ENCODE measurements around the gene CD4.
"Not testable (repeated sequence)": the region's sequence is repeated elsewhere in the genome, so short reads cannot be mapped to it uniquely, and the experiment has no call there.

Gene CD4

DNA sequence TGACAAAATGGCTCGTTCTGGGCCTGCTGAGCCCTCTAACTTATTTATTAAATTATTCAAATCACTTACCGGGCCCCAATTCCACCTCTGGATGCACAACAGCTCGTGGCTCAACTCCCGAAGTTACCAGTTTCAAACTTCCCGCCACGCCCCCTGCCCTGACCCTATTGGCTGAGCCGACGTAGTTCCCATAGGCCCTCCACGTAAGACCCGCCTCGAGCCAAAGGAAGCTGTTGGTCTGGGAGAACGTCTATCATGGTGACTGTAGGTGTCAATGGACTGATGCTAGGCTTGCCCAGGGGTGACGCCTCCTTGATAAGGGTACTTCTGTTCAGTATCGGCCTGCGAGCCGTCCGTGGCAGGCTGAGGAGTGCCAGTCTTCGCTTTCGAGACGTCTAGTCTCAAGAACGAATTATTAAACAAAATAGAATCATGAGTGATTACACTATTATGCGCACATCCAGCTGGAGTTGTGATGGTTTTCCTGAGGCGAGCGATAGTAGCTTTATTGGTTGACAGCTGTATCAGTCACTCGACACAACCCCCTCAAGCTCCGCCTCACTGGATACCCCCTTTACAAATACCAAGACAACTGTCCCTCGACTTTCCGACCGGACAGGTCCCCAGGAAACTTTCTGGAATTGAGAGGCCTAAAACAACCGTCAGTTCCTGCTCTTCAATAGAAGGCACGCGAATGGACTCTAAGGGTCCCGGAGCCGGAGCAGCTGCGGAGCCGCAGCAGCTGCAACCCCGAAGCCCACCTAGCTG lies 62.0 kb downstream of the CD4 start, which contains the start of gene CDCA3:
CDCA3 (minus strand) TSS at position 134 of the 768 bp plus-strand sequence. CDS start 334 bp downstream, outside the sequence.
- DNase-seq, result peak; percentile 92

DNA sequence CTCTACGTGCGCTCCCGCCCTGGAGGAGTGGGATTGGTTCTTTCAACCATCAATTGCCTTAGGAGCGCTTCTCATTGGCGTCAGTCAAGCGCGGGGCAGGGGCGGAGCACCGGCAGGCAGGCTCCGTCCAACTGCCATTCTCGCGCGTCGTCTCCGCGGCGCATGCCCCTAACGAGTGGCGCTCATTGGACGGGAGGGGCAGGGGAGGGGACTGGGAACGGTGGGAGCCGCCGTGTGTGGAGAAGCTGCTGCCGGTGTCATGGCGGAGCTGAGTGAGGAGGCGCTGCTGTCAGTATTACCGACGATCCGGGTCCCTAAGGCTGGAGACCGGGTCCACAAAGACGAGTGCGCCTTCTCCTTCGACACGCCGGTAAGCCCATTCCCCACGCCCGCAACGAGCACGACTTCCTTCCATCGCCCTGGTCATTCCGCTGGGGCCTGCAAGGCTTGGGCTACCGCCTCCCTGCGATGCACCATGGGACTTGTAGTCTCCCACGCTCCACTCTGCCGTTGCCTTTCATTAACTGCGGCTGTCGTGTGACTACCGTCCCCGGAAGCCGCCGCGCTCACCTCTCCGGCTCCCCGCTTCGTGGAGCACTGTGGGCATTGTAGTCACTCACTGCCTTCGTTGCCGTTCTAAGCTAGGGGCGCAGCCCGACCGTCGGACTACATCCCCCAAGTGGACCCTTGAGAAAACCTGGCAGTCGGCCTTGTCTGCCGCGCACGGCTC lies 62.8 kb downstream of the CD4 start, which contains the start of gene USP5:
USP5 (plus strand) TSS at position 230 of the 730 bp plus-strand sequence; CDS start at position 260, 30 bp downstream.
- peak; percentile 97 for DNase-seq

DNA sequence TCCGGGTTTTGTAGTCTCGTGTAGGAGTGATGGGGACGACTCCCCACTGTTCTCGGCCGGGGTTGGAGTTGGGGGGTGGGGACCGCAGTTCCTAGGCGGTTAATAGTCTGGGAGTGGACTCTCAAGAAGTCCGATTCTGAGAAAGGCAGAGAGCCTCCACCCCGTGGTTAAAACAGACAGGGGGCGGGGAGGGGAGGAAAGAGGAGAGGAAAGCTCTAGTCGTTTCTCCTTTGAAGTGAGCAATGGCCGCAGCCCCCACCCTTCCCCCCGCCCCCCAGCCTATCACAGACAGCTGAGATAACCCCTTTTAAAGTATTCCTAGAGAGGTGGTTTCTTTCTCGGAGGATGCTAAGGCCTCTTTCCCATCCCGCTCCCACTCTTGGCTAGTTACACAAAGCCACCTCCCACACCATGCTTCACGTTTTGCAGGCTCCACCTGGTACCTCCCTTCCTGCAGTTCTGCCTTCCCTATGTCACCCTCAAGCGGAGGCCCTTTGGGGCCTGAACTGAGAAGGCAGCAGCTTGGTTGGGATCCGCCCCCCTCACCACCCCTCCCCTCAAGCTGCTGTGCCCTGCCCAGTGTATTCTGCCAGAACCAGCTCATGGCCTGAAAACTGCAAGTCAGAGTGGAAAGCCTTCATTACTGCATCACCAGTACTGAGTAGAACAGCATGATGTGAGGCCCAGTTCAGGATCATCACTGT lies 63.5 kb downstream of the CD4 start:
- no peak for DNase-seq

DNA sequence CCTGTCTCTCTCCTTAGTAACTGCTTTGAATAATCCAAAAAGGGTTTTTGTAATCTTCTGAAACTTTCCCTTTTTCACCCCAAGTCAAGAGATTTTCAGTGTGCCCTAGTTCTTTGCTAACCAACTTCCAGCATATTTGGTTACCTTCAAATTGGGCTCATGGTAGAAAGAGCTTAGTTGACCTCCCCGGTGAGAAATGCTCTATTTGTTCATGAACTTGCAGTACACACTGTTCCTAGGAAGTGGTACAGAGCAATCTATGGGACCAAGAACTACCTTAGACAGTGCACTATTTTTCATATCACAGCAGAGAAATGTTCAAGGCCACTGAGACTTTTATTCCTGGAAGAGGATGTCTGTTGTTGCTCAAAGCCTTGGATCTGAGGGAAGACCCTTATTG lies 64.3 kb downstream of the CD4 start:
- DNase-seq, result no peak

DNA sequence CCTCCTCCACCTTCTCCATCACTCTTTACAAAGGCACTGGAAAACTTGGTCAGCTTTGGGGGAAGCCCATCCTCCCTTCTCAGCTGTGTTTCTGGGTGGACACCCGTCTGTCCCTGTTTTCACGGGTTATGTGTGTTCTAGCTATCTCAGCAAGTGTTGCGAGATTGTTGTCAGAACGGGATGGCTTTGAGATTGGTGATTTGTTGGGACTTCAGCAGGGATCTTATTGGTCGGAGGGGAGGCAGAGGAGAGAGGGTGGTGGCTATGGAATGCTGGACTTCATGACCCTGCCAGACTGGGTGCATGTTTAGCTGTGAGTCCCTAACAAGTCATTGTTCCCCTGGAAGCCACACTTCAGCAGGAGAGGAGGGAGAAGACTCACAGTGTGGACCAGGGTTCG lies 64.7 kb downstream of the CD4 start:
- no peak for DNase-seq

DNA sequence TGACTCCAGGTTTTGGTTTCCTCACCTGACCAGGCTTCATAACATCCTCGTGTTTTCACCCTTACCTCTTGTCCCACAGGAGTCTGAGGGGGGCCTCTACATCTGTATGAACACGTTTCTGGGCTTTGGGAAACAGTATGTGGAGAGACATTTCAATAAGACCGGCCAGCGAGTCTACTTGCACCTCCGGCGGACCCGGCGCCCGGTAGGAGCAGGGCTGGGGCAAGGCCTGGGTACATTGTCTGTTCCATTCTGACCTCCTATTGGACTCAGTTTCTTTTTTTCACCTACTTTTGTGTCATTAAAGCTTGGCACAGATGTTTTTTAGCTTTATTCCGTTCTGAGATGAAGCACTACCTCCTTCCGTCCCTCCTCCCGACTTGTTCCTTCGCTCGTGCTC lies 66.0 kb downstream of the CD4 start:
- DNase-seq, result no peak

DNA sequence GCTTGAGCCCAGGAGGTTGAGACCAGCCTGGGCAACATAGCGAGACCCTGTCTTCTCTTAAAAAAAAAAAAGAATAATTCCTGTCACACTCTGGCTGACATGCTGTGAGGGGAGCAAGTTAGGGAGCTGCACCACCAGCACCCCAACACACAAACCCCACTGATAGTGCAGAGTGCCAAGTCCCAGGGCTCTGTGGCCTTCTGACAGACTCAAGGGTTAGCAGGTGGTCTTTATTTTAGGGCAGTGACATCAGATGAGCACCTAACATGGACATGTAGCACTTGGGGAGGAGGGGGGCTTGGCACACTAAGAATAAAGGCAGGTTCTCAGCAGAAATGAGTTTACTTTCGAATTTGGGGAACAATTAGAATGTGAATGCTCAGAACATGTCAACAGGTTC lies 69.5 kb downstream of the CD4 start:
- DNase-seq, result no peak

DNA sequence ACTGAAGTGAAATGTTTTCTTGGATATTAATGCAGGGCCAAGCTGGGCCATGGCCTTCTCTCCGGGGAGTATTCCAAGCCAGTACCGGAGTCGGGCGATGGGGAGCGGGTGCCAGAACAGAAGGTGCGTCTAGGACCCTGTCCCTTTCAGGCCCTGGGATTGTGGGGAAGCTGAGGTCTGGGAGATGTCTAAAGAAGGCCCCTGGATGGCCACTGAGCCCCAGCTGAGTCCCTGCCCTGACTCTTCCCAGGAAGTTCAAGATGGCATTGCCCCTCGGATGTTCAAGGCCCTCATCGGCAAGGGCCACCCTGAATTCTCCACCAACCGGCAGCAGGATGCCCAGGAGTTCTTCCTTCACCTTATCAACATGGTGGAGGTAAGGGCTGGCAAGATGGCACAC lies 70.8 kb downstream of the CD4 start:
- DNase-seq, result no peak

DNA sequence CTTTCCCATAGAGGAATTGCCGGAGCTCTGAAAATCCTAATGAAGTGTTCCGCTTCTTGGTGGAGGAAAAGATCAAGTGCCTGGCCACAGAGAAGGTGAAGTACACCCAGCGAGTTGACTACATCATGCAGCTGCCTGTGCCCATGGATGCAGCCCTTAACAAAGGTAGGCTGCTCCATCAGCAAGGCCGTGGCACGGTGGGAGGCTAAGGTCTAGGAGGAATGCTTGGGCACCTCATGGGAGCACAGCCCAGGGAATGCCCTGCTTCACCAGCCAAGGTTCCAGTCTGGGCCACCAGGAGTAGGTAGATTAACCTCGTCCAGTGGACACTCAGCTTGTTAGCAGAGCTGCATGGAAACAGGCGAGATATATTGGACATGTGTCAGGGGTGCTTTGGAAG lies 71.6 kb downstream of the CD4 start:
- no peak for DNase-seq

DNA sequence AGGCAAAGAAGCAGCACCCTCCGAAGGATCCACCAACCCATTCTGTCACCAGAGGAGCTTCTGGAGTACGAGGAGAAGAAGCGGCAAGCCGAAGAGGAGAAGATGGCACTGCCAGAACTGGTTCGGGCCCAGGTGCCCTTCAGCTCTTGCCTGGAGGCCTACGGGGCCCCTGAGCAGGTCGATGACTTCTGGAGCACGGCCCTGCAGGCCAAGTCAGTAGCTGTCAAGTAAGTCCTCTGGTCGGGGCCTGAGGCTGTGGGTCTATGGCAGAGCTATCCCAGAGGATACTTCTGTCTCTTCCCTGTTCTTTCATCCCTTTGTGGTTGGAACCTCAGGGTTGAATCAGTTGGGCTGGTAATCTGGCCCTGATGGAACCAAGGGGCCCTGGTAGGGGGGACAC lies 72.1 kb downstream of the CD4 start:
- no peak for DNase-seq

DNA sequence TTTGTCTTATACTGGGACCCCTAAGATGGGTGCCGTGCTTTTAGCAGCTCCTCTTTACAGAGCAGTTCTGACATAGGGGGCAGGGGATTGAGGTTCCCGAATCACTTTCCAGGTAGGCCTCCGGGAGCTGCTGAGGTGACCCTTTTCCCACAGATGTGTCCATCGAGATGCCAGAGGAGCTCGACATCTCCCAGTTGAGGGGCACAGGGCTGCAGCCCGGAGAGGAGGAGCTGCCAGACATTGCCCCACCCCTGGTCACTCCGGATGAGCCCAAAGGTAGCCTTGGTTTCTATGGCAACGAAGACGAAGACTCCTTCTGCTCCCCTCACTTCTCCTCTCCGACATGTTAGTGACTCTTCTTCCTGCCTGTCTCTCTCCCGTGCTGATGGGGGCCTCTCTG lies 73.7 kb downstream of the CD4 start:
- DNase-seq, result no peak

DNA sequence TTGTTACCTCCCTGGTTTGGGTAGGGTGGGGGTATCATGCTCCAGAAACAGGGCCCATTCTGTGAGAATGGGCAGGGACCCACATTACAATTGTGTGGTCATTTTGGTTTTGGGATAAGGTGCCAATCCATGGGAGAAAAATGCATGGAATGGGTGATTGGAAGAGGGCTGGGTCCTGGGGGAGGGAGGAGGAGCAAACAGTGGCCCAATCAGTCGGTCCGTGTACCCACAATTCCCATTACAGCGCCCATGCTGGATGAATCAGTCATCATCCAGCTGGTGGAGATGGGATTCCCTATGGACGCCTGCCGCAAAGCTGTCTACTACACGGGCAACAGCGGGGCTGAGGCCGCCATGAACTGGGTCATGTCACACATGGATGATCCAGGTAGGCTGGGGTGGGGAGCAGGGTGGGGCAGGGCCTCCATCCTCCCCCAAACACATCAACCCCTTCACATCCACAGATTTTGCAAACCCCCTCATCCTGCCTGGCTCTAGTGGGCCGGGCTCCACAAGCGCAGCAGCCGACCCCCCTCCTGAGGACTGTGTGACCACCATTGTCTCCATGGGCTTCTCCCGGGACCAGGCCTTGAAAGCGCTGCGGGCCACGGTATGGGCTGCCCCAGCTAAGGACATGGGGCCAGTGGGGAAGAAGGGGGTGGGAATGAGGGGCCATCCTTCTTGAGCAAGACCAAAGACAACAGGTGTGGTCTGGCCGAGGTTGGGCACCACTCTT lies 74.4 kb downstream of the CD4 start:
- DNase-seq, result no peak

DNA sequence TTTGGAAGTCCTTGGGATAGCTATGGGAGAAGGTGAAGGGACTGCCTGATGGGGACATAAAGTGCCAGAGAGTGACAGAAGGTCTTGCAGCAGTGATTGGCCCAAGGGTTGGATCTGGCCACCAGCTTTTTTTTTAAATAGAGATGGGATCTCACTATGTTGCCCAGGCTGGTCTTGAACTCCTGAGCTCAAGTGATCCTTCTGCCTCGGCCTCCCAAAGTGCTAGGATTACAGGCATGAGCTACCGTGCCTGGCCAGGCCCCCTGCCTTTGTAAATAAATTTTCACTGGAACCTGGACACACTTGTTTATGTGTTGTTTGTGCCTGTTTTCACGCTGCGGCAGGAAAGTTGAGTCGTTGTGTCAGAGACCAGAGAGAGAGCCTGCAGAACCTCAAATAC lies 76.0 kb downstream of the CD4 start:
- not testable (repeated sequence) for DNase-seq

DNA sequence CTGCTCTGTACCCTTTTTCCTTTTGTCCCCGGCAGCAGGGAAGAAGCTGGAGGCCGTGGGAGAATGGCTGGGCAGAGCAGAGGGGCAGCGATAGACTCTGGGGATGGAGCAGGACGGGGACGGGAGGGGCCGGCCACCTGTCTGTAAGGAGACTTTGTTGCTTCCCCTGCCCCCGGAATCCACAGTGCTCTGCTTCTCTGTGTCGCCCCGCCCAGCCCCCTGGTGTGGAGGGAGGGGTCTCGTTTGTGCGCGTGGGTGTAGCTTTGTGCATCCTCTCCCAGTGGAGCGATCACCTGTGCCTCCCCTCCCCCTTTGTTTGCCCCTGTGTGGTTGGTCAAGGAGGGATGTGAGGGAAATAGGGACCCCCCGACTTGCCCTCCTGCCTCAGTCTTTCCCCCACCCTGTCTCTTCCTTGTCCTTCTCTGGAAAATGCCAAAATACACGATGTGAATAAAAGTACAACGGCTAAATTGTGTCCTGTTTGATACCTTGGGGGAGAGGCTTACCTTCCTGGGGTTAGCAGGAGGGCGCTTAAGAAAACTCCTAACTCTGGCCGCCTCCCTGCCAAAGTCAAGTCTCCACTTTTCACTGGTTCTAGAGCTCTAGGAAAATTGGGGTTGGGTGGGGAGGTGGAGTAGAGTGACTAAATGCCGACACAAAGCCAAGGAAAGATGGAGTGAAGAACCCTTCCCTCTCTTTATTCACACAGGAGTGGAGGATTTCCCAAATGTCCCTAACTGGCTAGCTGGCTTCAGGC lies 77.0 kb downstream of the CD4 start:
- DNase-seq, result no peak

DNA sequence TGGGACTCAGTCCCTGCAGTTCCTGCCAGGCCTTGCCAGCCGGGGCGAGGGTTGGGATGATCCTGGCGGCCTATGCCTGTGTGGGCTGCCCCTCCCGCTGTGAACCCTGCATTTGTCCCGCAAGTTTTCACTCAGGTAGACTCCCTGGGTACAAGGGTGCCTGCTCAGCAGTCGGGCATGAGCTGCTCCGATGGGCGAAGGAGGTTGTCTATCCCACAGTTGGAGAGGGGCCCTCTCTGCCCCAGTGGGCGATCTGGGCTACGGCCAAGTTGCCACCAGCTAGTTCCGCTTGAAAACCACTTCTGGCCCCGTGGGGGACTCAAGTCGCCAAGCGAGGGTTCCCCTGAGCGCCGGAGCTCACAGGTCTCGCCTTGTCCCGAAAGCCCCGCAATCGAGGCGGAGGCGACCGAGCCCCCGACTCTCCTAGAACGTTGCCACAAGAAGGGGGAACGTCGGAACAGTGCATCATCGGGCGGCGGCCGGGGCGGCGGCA lies 77.6 kb downstream of the CD4 start:
- DNase-seq, result no peak

DNA sequence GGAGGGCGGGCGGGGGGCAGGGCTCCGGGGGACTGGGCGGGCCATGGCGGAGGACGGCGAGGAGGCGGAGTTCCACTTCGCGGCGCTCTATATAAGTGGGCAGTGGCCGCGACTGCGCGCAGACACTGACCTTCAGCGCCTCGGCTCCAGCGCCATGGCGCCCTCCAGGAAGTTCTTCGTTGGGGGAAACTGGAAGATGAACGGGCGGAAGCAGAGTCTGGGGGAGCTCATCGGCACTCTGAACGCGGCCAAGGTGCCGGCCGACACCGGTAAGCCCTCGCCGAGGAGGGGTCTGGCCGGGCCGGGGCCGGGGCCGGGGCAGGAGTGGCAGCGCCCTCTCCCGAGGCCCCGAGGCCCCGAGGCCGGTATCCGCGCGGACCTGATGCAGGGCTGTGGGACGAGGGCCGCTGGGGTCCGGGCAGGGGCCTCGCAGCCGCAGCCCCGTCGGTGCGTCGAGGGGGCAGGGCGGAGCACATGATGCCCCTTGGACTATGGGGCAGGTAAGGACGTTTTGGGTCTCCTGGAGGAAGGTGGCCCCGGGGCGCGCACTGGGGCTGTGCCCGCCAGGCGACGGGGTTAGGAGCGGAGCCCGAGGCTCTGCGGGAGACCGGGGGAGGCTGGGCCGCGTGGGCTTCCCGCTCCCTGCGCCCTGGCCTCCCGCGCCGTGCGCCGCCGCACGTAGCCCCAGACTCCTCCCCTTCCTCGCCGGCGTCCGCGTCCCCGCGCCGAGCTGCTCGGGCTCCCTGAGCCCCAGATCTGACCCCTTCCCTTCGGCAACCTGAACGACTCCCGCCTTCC lies 78.3 kb downstream of the CD4 start, which contains the start of gene TPI1:
TPI1 (plus strand) TSS at position 119 of the 798 bp plus-strand sequence; CDS start at position 155, 36 bp downstream.
- no peak for DNase-seq

DNA sequence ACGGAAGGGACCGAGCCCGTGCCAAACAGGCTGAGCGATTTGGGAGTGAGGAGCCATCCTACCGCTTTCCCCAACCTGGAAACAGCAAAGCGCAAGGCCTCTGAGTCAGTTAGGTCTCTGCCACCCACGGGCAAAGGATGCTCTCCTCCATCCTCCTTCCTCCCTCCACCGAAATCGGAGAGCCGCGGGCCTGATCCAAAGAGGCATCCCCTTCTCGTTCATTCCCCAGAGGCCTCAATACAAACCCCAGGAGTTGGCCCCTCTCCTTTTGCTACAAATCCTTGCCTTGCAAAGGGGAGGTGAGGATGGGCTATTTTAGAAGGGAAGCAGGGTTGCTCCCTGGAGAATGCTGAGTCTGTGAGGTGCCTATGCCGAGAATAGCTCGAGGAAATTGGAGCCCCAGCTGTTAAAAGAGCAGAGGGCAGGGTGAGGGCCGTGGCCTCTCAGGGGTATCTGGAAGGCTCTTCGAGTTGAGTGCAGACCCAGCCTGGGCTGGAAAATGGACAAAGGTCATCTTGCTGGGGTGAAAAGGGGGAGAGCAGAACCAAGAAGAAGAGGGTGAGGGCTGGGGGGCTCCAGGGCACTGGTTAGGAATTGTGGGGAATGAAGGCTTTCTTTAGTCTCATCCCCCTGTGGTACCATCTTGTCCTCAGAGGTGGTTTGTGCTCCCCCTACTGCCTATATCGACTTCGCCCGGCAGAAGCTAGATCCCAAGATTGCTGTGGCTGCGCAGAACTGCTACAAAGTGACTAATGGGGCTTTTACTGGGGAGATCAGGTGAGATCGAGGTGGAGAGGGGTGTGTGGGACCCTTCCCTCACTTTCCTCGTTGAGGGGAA lies 79.1 kb downstream of the CD4 start:
- DNase-seq, result no peak

DNA sequence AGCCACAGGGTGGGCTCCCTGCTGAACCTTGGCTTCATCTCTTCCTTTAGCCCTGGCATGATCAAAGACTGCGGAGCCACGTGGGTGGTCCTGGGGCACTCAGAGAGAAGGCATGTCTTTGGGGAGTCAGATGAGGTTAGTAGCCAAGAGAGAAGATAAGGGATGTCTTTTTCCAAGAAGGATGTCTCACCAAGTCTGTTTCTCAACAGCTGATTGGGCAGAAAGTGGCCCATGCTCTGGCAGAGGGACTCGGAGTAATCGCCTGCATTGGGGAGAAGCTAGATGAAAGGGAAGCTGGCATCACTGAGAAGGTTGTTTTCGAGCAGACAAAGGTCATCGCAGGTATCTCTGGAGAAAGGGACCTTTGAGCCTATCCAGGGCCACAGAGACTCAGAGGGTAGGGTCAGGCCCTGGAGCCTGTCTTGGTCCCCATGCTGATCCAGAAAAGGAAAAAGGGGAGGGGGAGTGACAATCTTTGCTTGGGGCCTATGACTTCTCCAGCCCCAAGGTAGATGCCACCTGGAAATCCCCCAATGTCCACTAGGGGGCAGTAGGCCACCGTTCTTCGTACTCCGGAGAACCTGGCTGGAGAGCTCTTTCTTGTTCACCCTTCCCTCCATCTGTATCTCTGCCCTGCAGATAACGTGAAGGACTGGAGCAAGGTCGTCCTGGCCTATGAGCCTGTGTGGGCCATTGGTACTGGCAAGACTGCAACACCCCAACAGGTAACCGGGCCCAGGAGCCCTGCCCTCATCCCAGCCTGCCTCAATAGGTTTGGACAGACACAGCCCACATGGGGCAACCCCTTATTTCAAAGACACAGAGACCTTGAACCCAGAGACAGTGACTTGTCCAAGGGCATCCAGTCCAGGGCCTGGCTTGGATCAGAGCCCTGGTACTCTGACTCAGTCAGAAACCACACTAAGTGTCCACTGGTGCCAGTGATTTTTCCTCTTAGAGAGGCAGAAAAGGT lies 80.0 kb downstream of the CD4 start:
- DNase-seq, result peak; percentile 51

DNA sequence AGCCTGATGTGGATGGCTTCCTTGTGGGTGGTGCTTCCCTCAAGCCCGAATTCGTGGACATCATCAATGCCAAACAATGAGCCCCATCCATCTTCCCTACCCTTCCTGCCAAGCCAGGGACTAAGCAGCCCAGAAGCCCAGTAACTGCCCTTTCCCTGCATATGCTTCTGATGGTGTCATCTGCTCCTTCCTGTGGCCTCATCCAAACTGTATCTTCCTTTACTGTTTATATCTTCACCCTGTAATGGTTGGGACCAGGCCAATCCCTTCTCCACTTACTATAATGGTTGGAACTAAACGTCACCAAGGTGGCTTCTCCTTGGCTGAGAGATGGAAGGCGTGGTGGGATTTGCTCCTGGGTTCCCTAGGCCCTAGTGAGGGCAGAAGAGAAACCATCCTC lies 81.0 kb downstream of the CD4 start:
- DNase-seq, result not testable (repeated sequence)
